ENCODE results near the gene SLC7A7.

- TF ChIP-seq CTCF (IDR thresholded peaks at IDR 0.05; ENCODE audit: poor library complexity, severe bottlenecking) (no peak), POLR2AphosphoS5 (IDR thresholded peaks at IDR 0.05) (no peak), EZH2 (IDR thresholded peaks at IDR 0.05; ENCODE audit: borderline replicate concordance, insufficient read depth, low read length, poor library complexity, severe bottlenecking) (no peak), TAF1 (IDR thresholded peaks at IDR 0.05; ENCODE audit: low read depth) (no peak), EP300 (conservative IDR thresholded peaks at IDR 0.05; ENCODE audit: poor library complexity, severe bottlenecking) (no peak), REST (IDR thresholded peaks at IDR 0.05; ENCODE audit: borderline replicate concordance) (no peak), MXI1 (conservative IDR thresholded peaks at IDR 0.05; ENCODE audit: poor library complexity, severe bottlenecking) (no peak), RAD21 (conservative IDR thresholded peaks at IDR 0.05) (no peak), SMC3 (conservative IDR thresholded peaks at IDR 0.05; ENCODE audit: poor library complexity) (no peak)
Measured at GRCh38 chr14:22796087-22796707, 19.0 kb downstream of the SLC7A7 start.

Measured in neural cell (in vitro differentiated cells).